Left renal cortex interstitium (tissue), 4 donors: Measurements from ENCODE around the gene IL11RA. TPM values are rescaled to one million over a fixed set of nuclear protein-coding genes. Genes with fewer than 3 reads are reported as not detected.
A peak's percentile ranks its signal among the peaks of the same experiment; 100 is the strongest.

ENCODE experiments used
- DNase-seq, 4 donors: peaks; one replicate each; pipeline ENCODE4 v3.0.0-alpha.2; 2013; ENCODE audit warnings: low read depth in 4 of 4, low spot score in 2 of 4, missing footprints in 1 of 4
- polyA plus RNA-seq, 4 donors: library from polyadenylated mRNA; unstranded; fragments of 120-200 nt; gene quantifications; one replicate each; pipeline ENCODE4 v1.2.1, GENCODE V29; 2013; ENCODE audit not compliant: insufficient read length in 4 of 4

The IL11RA gene
- polyA plus RNA-seq, 4 donors: 45.0 to 77.6 (median 68.5) TPM

- no peak for DNase-seq
These were observed 32.2 kb downstream of the IL11RA start for GRCh38 chr9:34684145-34684544.

GRCh38 chr9:34684816-34685215 lies 32.8 kb downstream of the IL11RA start:
- no peak for DNase-seq

- no peak for DNase-seq
These were observed 33.6 kb downstream of the IL11RA start for GRCh38 chr9:34685591-34685990.

GRCh38 chr9:34686231-34686630 lies 34.2 kb downstream of the IL11RA start:
- DNase-seq: no peak

- no peak for DNase-seq
These were observed 34.7 kb downstream of the IL11RA start for GRCh38 chr9:34686732-34687131.

- DNase-seq: no peak
These were observed 35.5 kb downstream of the IL11RA start for GRCh38 chr9:34687276-34688030.

GRCh38 chr9:34688329-34689115 lies 36.5 kb downstream of the IL11RA start:
- no peak for DNase-seq

- DNase-seq: no peak
These were observed 37.1 kb downstream of the IL11RA start for GRCh38 chr9:34689116-34689470.

- DNase-seq: no peak
These were observed 37.5 kb downstream of the IL11RA start for GRCh38 chr9:34689512-34689911.

- no peak for DNase-seq
These were observed 39.3 kb downstream of the IL11RA start, which contains the start of gene CCL19 for GRCh38 chr9:34690983-34691935. Gene CCL19, minus strand, starts transcription at chr9:34691276. Its CDS starts 137 bp downstream, at chr9:34691139.

GRCh38 chr9:34691936-34692315 lies 39.9 kb downstream of the IL11RA start:
- DNase-seq: no peak

GRCh38 chr9:34693560-34693959 lies 41.6 kb downstream of the IL11RA start:
- no peak for DNase-seq

- no peak for DNase-seq
These were observed 42.8 kb downstream of the IL11RA start for GRCh38 chr9:34694811-34695210.

GRCh38 chr9:34701023-34701768 lies 49.2 kb downstream of the IL11RA start:
- peak in 2 of 4 donors; percentile 31 to 61 for DNase-seq

GRCh38 chr9:34701769-34702736 lies 50.1 kb downstream of the IL11RA start:
- DNase-seq: peak; percentile 45 to 65 (median 50)

GRCh38 chr9:34707130-34707529 lies 55.1 kb downstream of the IL11RA start:
- DNase-seq: no peak

GRCh38 chr9:34709196-34709978 lies 57.4 kb downstream of the IL11RA start:
- DNase-seq: no peak

- peak in 1 of 4 donors; percentile 37 for DNase-seq
These were observed 58.0 kb downstream of the IL11RA start, which contains the start of gene CCL21 for GRCh38 chr9:34710023-34710422. Gene CCL21, minus strand, starts transcription at chr9:34710136. Its CDS starts 70 bp downstream, at chr9:34710066.
